ENCODE measurements around the gene XXYLT1.

Gene XXYLT1

GRCh38 chr3:195137638-195138588 lies 133.0 kb downstream of the XXYLT1 start:
- H3K4me3 ChIP-seq (ENCODE audit: control insufficient read depth, low read depth, low read length), result no peak overlapping the region
- TF ChIP-seq CTCF (conservative IDR thresholded peaks at IDR 0.05; ENCODE audit: control insufficient read depth, insufficient read depth, low read depth, low read length), result no peak
- DNase-seq (ENCODE audit: low read depth), result no peak

GRCh38 chr3:195135917-195136316 lies 135.0 kb downstream of the XXYLT1 start:
- no peak for TF ChIP-seq CTCF (conservative IDR thresholded peaks at IDR 0.05; ENCODE audit: control insufficient read depth, insufficient read depth, low read depth, low read length)
- H3K4me3 ChIP-seq (ENCODE audit: control insufficient read depth, low read depth, low read length), result no peak overlapping the region
- DNase-seq (ENCODE audit: low read depth), result no peak

GRCh38 chr3:195134431-195134830 lies 136.5 kb downstream of the XXYLT1 start:
- TF ChIP-seq CTCF (conservative IDR thresholded peaks at IDR 0.05; ENCODE audit: control insufficient read depth, insufficient read depth, low read depth, low read length), result no peak
- no peak overlapping the region for H3K4me3 ChIP-seq (ENCODE audit: control insufficient read depth, low read depth, low read length)
- DNase-seq (ENCODE audit: low read depth), result no peak

GRCh38 chr3:195133462-195133861 lies 137.5 kb downstream of the XXYLT1 start:
- DNase-seq (ENCODE audit: low read depth), result peak; percentile 97
- no peak for TF ChIP-seq CTCF (conservative IDR thresholded peaks at IDR 0.05; ENCODE audit: control insufficient read depth, insufficient read depth, low read depth, low read length)
- H3K4me3 ChIP-seq (ENCODE audit: control insufficient read depth, low read depth, low read length), result no peak overlapping the region

GRCh38 chr3:195133013-195133412 lies 137.9 kb downstream of the XXYLT1 start:
- no peak overlapping the region for H3K4me3 ChIP-seq (ENCODE audit: control insufficient read depth, low read depth, low read length)
- no peak for TF ChIP-seq CTCF (conservative IDR thresholded peaks at IDR 0.05; ENCODE audit: control insufficient read depth, insufficient read depth, low read depth, low read length)
- no peak for DNase-seq (ENCODE audit: low read depth)

GRCh38 chr3:195131176-195131575 lies 139.8 kb downstream of the XXYLT1 start:
- TF ChIP-seq CTCF (conservative IDR thresholded peaks at IDR 0.05; ENCODE audit: control insufficient read depth, insufficient read depth, low read depth, low read length), result no peak
- DNase-seq (ENCODE audit: low read depth), result no peak
- H3K4me3 ChIP-seq (ENCODE audit: control insufficient read depth, low read depth, low read length), result no peak overlapping the region

Measured in fibroblast of mammary gland (primary cell).